ENCODE data around the gene SPTB.

SPTB gene

DNA sequence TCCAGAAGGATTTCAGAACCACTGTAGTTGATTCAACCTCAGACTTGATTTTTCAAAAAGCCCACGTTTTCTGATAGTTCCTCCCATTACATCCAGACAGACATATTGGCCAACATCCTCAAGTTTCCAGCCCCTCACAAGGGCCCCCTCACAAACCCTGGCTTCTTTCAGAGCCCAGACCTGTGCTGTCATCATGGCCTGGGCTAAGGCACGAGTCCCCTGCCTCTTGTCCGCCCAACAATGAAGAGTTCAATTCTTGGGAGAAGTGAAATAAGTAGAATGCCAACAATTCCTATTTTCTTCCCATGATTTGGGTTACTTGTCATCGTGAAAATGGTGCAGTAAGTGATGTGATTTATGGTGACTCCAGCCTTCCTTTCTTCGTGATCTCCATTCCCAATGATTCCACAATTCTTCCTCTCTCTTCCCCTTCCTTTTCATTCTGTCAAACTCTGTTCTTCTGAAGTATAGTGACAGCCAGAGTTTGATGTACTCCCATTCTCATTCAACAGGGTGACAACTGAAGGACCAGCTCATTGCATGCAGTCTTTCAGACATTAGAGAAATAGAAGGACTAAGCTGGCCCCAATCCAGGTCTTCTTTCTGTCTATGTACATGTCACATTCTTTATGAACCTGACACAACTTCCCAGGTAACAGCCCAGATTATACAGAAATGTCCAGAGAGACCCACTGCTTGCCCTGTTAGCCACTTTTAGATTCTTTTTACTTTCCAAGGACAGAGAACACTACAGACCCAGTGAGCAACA, 29.2 kb downstream of the SPTB start:
- DNase-seq (ENCODE audit: low read depth) = no peak

DNA sequence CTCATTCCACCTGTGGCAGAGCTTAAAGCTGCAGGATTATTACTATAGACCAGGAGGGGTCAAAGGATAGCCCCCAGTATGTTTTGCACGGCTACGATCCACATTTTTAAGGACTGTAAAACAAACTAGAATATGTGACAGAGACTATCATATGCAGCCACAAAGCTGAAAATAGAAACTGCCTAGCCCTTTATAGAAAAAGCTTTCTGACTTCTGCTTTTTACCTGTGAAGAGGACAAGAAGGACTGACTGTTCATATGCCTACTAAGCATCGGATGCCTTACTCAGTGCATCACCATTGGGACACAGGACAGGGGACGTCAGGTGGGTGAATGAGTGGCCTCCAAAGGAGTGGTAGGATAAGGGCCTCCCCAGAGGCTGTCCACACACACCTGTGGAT, 29.8 kb downstream of the SPTB start:
- DNase-seq (ENCODE audit: low read depth) = no peak

DNA sequence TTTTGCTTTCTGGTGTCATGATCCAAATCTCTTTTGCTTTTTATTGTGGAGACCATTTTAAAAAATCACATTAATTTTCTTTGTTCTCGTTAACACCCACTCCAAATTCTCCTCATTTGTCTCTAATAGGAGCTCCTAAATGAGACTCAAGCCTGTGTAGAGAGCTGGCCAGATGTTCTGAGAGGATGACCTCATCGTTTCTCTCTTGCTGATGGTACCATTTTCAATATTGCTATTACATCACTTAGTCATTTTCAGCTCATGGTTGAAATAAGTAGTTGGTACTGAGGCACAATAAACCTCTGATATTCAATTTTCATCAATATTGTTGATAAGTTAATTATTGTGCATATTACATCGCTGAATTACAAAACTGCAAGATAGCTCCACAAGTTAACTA, 31.5 kb downstream of the SPTB start:
- DNase-seq (ENCODE audit: low read depth) = no peak

DNA sequence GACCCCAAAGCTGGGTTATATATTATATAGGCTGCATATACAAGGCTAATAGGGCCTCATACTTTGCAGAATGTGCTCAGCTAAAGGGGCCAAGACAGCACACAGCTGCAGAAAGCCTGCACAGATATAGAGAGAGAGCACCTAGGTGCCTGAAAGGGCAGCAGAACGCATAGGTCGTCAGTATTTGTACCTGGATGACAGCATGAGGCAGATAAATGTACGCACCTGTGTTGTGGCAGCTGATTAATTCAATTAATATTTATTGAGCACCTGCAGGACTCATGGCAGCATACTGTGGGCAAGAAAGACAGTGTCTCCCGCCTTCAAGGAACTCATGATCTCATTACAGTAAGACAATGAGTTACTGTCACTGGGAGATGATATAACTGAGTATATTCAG, 33.4 kb downstream of the SPTB start:
- DNase-seq (ENCODE audit: low read depth) = no peak

DNA sequence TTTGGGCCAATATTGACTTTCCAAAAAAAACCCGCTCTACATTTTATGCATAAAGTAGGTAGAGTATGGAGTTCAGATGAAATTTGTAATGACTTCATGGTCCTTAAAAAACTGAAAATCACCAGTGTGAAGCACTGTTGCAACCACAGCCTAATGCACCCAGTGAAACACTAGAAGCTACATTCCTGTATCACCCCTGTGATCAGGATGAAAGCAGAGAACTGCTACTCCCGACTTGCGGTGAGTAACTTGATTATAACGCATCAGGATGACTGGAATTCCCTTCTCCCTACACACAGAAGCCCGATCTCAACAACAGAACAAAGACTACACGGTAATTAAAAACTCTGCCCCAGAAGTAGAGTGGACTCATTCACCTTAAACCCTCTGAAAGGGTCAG, 33.8 kb downstream of the SPTB start:
- DNase-seq (ENCODE audit: low read depth) = no peak

DNA sequence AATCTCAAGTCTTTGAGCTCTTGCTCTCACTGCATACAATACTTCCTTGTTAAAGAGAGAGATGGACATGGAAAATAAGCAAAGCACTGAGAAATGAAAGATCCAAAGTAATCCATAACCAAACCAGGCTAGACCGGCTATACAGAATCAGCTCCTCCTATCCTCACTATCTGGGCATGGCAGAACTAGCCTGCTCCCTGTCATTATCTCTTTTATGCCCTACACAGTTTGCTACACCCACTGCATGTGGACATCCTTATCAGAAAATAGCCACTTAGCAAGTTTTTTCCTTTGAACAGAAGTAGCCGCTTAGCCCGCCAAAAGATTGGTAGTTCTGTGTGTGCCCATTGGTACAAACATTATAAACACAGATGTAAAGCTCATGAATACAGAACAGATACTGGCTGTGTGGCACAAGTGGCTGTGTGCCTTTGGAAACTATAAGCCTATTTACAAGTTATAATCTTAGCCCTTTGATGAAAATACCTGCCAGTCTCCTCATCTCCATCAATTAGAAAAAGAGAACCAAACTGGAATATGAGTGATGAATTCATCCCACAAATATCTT, 34.7 kb downstream of the SPTB start:
- DNase-seq (ENCODE audit: low read depth) = no peak

DNA sequence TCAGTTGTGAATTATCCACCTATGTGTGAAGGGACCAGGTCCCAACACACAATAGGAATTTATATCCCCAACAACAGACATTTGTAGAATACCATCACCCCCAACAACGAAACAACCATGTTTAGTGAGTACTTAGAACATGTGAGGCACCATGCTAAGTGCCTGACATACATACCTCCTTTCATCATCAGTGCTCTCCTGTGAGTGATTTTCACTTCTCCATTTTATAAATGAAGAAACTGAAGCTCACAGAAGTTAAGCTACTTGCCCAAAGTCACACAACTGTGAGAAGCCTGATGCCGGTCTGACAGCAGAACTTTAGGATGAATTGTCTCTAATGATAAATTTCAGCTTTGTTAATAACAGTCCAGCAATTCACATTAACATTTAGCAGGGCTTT, 35.4 kb downstream of the SPTB start:
- DNase-seq (ENCODE audit: low read depth) = no peak

DNA sequence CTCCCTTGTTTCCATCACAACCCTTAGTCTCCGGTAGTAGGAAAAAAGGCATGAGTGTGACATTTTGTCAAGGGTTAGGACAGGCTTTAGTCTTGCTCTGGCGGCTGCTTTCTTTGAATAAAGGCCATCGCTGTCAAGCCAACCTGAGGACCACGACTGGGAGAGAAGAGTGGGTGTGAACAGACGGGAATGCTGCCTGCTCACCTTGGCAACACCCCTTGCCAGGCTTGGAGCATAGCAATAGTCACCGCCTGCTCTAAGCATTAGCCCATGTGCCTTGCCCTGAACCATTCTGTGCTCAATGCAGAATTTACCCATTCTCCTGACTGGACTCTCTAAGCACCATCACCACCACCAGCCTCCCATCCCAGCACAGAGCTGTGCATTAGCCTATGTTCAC, 36.2 kb downstream of the SPTB start:
- DNase-seq (ENCODE audit: low read depth) = no peak

DNA sequence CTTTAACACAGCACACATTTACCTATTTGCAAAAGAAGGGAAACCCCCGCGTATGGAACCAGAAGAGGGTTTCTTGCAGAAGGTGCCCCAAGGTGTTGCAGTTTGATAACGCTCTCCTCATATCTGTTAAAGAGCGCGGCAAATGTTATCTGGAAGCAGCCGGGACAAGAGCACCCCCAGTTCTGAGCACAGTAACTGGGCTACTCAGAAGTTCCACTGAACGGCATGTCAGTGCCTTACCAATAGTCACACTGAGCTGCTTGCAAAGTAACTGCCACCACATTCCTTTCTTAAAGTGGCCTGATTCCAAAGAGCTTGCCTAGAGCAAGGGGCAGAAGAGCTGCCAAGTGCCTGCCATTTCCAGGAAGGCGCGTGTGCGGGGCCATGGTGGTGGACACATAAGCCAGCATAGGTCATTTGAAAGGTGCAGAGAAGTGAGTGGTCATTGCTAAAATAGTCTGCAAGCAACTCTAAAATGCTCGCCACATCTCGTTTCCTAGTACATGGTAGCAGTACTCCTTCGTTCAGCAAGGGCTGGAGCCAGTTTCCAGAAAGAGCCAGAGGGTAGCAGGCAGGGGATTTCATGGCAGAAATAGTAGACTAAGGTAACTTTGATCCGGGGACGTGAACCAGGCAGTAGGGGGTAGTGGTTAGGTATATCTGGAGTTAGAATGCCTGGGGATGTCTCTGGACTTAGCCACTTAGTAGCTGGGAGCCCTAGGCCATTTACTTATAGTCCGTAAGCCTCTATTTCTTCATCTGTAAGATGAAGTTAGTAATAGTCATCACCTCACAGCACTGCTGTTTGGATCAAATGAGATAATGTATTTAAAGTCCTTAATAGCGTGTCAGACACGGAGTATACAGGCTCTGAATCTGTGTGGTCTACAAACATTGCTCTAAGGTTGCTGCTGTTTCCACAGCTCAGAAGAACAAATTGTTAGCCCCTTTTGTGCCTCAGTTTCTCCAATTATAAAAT, 37.6 kb downstream of the SPTB start:
- DNase-seq (ENCODE audit: low read depth) = no peak

DNA sequence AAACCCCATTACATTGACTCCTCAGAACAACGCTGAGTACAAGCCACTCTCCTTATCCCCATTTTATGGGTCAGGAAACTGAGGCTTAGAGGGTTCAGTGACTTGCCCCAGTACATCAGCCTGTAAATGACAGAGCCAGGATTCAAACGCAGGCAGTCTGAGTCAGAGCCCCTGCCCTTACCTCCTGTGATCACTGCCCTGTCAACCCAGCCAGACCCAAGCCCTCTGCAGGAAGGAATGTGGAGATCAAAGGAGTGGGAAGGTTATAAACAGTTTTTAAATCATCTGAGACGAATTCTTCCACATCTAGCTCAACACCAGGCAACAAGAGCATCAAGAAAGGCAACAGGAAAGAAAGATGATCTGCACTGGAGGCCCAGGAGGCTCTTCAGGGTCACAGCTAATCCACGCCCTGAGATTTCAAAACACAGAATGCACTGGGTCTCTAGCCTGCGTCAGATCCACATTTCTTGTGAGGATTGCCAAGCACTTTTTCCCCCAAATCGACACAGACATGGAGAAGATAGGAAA, 38.5 kb downstream of the SPTB start:
- no peak for DNase-seq (ENCODE audit: low read depth)

DNA sequence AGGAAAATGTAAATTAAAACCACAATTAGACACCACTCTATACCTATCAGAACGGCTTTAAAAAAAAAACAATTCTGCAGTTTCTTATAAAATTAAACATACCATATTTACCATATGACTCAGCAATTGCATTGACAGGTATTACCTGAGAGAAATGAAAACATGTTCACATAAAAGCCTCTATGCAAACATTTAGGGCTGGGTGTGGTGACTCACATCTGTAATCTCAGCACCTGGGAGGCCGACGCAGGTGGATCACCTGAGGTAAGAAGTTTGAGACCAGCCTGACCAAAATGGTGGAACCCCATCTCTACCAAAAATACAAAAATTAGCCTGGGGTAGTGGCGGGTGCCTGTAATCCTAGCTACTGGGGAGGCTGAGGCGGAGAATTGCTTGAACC, 41.1 kb downstream of the SPTB start:
- DNase-seq (ENCODE audit: low read depth) = no peak

DNA sequence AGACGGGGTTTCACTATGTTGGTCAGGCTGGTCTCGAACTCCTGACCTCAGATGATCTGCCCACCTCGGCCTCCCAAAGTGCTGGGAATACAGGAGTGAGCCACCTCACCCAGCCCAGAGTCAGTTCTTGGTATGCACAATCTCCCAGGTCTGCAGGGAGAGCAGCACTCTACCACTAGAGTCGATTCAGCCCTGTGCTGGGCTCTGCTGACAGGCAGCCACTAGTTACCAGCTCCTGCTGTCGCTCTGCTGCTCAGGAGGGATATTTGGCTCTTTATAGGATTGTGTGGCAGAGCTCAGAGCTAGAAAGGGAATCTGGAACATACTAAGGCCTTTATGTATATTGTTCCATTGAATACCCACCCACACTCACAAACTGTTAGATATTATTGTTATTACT, 44.3 kb downstream of the SPTB start:
- no peak for DNase-seq (ENCODE audit: low read depth)

DNA sequence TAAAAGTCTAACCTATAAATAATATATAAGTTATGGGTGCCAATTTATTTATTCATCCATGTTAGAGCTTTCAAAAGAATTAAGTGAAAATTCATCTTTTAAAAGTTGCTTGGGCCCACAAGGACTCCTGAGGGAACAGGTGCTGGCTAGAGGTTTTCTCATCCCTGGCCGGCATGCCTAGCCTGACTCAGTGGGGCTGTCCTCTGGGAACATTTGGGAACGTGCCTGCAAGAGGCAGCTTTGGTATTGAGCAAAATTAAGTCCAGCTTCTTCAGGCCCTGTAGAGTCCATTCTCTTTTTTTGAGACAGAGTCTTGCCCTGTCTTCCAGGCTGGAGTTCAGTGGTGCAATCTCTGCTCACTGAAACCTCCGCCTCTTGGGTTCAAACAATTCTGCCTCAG, 44.7 kb downstream of the SPTB start:
- DNase-seq (ENCODE audit: low read depth) = no peak

DNA sequence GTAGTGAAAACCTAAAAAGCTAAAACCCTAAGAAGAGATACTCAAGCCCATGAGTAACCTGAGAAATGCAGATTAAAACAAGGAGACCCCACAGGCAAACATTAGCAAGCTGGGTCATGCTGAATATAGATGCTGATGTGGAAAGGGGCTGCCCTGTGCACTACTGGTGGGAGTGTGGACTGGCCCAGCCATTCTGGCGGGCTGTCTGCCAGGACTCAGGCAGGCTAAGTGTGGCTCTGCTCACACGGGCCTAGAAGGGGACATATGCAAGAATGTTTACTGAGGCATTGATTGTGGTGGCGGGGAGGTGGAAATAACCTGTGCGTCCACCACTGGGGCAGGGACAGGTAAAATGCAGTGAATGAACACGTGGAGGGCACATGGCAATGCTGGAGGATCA, 48.3 kb downstream of the SPTB start:
- DNase-seq (ENCODE audit: low read depth) = no peak

DNA sequence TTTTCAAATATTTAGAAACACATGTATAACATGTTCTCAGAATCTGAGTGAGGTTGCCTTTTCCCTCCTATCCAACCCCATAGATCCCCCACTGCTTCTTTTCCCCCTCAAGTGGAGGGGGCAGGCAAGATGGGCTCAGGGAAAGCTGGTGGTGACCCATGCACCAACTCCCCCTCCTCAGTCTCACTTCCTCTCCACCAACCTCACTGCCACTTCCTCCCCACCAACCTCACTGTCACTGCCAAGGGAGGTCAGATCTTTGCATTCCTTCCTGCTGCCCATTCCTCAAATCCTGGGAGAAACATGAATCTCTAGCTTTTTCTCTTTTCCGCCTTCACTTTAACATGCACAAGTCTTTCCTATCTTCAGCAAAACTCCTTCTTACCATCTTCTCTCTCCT, 48.7 kb downstream of the SPTB start:
- no peak for DNase-seq (ENCODE audit: low read depth)

DNA sequence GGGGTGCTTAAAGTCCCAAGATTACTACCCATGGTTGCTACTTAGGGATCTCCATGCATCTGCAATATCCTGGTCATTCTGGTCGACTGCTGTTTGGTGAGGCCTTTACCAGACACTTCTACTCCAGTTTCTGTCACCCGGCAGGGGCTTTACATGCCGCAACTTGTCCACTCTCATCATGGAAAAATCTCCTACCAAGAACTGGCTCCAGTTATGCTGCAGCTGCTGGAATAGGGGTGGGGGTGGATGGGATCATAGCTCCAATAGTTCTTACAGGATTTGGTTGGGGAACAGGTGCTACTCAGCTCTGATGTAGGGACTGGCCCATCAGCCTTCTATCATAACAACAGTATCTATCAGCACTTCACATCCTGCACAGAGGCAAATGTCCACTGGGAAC, 51.6 kb downstream of the SPTB start:
- DNase-seq (ENCODE audit: low read depth) = no peak

DNA sequence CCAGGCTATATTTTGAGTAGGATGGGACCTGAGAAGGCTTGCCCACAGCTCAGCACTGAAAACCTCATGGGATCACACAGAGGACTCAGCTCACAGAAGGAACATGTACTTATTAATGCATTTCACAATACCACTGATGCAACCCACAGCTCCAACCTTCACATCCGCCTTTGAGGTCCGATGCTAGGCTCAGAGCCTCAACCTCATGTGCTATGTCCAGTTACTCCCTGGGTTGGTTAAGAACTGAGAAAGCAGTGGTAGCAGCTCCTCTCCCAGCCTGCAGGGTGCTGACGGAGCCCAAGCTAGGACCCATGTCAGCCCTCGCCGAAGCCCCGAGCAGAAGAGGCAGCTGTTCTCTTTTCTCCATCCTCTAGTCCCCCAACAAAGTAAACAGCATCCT, 52.9 kb downstream of the SPTB start:
- no peak for DNase-seq (ENCODE audit: low read depth)

DNA sequence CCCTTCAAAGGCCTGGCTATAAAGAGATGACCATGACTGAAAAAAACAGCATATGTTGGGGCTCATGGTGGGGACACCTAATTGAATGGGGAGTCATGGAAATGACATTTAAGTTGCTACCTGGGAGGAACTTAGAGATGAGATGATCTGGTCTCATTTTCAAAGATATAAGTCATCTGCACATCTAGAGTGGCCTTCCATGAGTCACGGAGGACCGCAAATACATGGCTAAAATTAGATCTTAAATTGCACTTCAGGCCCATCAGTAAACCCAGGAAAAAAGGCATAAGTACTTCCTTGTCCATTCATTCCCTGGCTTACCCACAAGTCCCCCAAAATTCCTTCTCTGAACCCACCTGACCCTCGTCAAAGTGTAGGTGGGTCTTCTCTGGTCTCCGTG, 53.4 kb downstream of the SPTB start:
- DNase-seq (ENCODE audit: low read depth) = no peak

DNA sequence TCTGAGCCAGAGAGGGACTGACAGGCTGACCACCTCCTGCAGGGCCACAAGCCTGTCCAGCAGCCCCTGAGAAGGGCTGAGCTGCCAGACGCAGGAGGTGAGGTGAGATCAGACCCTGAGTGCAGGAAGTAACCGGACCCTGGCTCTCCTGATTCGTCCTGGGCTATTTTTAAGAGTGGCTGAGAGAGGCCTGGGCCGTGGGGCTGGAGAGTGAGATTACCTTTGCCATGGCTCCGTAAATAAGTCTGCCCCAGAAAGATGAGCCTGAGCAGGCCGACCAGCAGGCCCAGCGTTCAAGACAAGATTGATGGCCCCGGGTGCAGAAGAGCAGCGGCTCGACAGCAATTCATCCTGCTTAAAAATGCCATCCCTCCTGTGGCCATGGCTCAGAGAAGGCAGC, 54.2 kb downstream of the SPTB start:
- no peak for DNase-seq (ENCODE audit: low read depth)

DNA sequence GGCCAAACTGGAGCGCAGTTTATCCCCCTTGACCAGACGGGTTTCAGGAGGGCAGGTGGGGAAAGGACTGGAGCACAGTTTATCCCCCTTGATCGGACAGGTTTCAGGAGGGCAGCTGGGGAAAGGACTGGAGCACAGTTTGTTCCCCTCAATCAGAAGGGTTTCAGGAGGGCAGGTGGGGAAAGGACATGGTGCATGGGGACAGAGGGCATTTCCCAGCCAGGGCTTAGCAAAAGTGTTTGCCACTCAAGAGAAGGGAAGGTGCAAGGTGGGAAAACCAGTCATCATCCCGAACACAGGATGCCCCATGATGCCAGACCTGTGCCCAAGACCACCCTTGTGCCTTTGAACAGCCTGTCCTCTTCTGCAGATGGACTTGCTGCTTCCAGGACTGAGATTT, 54.7 kb downstream of the SPTB start:
- DNase-seq (ENCODE audit: low read depth) = no peak

DNA sequence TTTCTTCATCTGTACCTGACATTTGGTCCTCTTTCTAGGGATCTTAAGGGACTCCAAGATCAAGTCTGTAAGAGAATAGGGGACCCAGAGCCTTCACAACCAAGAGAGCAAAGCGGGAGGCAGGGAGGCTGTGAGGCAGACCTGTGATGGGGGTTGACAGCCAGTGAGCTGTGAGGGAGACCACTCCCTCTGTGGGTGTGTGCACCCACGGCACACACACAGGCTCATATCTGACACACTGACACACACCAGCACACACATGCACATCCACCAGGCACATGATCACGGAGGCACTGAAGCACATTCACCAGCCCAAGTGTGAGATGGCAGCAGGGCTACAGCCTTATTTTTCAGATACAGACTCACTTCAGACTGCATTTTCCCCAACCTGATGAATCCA, 55.2 kb downstream of the SPTB start:
- no peak for DNase-seq (ENCODE audit: low read depth)

DNA sequence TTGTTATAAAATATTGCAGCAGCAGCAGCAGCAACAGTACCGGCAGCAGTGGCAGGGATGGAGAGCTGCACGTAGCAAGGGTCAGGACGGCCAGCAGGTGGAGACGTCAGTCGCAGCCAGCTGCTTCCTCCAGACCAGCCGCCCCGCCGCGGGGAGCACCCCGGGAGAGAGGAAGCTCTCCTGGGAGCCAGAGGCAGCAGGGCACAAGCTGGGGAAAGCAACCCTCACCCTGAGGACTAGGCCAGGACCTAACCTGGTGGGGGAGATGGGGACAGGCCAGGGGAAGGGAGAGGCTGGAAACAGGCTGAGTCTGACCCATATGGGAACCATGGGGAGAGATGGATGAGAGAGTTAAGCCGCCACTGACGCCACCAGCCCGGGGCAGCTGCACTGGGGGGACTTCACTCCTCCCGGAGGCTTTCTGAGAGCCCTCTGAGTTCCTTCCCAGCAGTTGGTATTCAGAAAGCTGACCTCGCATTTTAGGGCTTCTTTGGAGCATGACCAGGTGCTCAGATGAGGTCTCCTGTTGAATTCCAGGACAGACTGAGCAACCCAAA, 56.3 kb downstream of the SPTB start:
- peak; percentile 61 for DNase-seq (ENCODE audit: low read depth)

DNA sequence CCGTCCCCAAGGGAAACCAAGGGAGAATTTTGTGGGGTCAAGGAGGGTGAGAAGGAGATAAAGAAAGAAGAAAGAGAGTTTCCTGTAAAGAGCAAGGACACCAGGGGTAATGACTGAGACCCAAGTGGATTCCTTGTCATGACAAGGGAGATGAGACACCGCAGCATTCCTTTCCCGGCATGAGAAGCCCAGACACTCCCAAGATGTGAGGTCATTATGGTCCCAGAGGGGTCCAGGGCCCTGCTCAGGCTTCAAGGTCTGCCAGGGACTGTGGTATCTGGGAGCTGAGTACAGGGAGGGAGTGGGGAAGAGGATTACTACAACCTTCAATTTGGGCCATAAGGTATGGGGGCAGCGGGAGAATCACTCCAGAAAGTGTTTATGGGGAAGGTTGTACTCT, 58.1 kb downstream of the SPTB start:
- no peak for DNase-seq (ENCODE audit: low read depth)

All from activated T-cell treated with anti-CD3 and anti-CD28 coated beads for 48 hours (primary cell).